Pons (tissue), 1 donor: ENCODE results near the gene RNF103.
A peak's percentile ranks its signal among the peaks of the same experiment; 100 is the strongest.
"Not testable (repeated sequence)": the region's sequence is repeated elsewhere in the genome, so short reads cannot be mapped to it uniquely, and the experiment has no call there.

ENCODE experiments used
- DNase-seq: peaks from one replicate; pipeline ENCODE4 v3.0.0-alpha.2; 2016; ENCODE audit warnings: low spot score

The RNF103 gene, protein sequence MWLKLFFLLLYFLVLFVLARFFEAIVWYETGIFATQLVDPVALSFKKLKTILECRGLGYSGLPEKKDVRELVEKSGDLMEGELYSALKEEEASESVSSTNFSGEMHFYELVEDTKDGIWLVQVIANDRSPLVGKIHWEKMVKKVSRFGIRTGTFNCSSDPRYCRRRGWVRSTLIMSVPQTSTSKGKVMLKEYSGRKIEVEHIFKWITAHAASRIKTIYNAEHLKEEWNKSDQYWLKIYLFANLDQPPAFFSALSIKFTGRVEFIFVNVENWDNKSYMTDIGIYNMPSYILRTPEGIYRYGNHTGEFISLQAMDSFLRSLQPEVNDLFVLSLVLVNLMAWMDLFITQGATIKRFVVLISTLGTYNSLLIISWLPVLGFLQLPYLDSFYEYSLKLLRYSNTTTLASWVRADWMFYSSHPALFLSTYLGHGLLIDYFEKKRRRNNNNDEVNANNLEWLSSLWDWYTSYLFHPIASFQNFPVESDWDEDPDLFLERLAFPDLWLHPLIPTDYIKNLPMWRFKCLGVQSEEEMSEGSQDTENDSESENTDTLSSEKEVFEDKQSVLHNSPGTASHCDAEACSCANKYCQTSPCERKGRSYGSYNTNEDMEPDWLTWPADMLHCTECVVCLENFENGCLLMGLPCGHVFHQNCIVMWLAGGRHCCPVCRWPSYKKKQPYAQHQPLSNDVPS

DNA sequence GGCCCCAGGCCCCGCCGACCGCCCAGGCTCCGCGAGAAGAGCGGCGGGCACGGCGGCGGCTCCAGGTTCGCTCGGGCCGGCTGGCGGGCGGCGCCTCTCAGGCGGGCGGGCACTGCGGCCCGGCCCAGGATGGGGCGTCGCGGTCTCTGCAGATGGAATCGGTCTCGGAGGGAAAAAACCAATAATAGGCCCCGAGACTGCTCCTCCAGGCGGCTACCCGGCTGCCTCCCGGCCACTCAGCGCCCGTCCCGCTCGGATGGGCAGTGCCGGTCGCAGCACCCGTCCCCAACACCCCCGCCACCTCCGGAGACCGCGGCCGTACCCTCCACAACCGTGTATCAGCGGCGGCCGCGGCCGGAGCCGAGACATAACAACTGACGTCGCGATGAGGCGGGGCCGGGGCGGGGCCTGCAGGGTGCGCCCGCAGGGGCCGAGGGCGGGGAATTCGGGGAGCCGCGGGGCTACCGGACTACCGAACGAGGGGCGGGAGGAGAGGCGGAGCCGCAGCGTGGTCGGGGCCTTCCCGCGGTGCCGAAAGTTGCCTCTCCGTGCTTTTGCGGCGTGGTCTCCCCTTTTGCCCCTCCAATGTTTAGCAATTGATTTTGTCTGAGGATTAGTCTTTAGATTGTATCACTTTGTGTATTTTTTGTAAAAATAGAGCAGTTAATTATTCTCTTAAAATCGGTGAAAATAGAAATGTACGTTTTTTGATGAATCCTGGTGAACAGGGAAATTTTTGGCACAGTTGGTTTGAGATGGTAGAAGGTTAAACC, at the start of gene RNF103:
RNF103 (minus strand) TSS at position 372 of the 773 bp plus-strand sequence. CDS start 979 bp downstream, outside the sequence.
- DNase-seq, result peak; percentile 95

DNA sequence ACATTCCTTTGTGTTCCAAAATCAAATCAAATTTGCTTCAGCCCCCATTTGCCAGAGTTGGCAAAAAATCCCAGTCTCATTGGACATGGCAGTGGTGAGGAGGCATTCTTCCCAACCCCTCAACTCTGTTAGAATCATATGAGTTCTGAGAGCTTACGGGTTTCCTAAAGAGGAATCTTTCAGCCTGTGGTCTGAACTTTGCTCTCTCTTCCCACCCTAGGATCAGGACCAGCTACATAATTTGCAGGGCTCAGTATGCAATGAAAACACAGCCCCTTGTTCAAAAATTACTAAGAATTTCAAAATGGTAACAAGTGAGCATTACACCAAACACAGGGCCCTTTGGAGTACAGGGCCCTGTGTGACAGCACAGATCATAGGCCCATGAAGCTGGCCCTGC, 49.3 kb upstream of the RNF103 start:
- DNase-seq, result no peak

- DNase-seq, result no peak
Observed at GRCh38 chr2:86672027-86672545, 48.4 kb upstream of the RNF103 start.

DNA sequence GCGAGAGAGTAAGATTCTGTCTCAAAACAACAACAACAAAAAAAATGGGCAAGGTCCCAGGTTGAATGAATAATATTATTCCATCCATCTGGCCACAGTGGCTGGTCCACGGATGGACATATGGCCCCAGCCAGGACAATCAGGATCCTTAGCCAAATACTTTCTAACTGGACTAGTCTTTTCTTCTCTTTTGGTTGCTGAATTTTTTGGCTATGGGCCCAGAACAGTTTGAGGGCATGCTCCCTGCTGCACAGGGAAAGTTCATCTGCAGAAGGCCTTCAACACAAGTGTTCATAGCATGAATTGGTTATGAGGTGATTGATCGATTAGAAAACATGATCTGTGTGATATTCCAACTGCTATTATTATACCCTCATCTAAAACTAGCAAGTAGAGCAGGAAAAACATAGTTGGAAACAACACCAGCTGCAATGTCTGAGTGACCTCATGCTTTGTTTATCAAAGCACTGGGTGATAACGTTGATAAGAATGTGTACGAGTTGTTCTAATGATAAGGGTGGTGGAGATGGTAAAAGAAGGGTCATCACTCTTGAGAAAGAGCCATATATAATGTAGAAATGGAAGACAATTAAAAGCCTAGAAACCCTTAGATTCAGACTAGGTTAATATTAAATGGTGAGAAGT, 47.8 kb upstream of the RNF103 start:
- peak; percentile 4 for DNase-seq

- DNase-seq, result not testable (repeated sequence)
Observed at GRCh38 chr2:86669323-86669722, 45.7 kb upstream of the RNF103 start.

GRCh38 chr2:86661333-86661732, 37.7 kb upstream of the RNF103 start:
- no peak for DNase-seq

DNA sequence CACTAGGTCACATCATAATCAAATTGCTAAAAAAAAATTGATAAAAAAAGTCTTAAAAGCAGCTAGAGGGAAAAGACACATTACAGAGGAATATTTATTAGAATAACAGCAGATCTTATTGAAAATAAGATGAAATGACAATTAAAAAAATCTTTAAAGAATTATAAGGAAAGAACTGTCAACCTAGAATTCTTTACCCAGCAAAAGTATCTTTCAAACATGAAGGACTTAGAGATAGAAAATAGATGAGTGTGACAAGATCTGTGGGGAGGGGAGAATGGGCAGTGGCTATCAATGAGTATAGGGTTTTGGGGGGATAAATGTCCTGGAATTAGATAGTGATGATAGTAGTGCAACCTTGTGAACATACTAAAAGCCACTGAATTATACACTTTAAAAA, 26.5 kb upstream of the RNF103 start:
- DNase-seq, result no peak

DNA sequence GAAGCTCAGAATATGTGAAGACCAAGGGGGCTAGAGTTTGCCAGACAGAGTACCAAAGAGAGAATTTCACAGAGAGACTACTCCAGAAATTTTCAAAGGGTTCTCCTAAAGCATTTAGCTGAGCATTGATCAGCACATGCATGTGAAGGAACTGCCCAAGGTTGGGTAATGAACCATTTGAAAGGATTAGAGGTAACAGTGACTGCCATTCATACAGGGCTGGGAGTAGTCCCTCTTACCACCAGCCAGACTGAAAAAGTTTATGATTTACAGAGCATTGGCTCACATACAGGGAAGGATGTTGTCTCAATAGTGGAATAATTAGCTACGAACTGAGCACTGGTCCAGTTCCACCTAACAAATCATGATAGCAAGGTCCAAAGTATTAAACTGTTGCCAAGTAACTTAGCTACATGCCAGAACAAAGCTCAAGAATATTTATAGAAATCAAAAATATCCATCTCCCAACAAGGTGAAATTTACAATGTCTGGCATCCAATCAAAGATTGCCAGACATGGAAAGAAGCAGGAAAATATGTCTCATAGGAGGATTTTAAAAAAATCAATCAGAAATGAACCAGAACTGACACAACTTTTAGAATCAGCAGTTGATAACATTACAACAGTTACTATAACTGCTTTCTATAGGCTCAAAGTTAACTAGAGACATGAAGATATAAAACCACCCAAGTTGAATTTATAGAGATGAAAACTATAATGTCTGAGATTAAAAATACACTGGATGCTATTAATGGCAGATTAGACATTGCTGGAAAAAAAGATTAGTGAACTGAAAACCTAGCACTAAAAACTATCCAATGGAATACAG, 25.7 kb upstream of the RNF103 start:
- no peak for DNase-seq

- DNase-seq, result no peak
Observed at GRCh38 chr2:86648681-86649080, 25.0 kb upstream of the RNF103 start.

GRCh38 chr2:86646865-86647264, 23.2 kb upstream of the RNF103 start:
- no peak for DNase-seq

- DNase-seq, result no peak
Observed at GRCh38 chr2:86646329-86646728, 22.7 kb upstream of the RNF103 start.

GRCh38 chr2:86645752-86646151, 22.1 kb upstream of the RNF103 start:
- no peak for DNase-seq

DNA sequence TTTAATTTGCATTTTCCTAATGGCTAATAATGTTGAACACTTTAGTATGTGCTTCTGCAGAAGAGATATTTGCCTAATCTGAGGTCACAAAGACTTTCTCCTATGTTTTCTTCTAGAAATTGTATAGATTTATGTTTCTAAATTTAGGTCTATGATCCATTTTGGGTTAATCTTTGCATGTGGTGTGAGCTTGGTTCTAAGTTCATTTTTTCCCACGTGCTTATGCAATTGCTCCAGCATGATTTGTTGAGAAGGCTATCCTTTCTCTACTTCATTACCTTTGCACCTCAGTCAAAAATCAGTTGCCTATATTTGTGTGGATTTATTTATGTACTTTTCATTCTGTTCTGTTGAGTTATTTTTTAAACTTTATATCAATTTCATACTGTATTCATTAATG, 15.0 kb upstream of the RNF103 start:
- no peak for DNase-seq

GRCh38 chr2:86636842-86637241, 13.2 kb upstream of the RNF103 start:
- DNase-seq, result no peak

- no peak for DNase-seq
Observed at GRCh38 chr2:86634352-86634751, 10.7 kb upstream of the RNF103 start.

GRCh38 chr2:86633155-86633651, 9.5 kb upstream of the RNF103 start:
- DNase-seq, result no peak

DNA sequence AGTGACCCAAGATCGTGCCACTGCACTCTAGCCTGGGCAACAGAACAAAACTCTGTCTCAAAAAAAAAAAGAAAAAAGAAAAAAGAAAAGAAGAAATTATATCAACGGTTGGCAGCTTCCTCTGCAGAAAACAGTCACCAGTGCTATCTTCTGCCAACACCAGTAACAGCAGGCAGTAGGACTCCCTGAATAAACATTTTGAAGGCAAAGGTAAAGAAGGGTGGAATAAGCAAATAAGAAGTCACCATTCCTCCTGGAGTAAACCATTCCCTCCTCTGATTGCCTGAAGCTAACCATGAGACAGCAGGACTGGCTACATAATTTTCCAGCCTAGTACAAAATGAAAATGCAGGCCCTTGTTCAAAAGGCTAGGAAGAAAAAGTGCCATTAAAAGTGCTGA, 9.0 kb upstream of the RNF103 start:
- no peak for DNase-seq

DNA sequence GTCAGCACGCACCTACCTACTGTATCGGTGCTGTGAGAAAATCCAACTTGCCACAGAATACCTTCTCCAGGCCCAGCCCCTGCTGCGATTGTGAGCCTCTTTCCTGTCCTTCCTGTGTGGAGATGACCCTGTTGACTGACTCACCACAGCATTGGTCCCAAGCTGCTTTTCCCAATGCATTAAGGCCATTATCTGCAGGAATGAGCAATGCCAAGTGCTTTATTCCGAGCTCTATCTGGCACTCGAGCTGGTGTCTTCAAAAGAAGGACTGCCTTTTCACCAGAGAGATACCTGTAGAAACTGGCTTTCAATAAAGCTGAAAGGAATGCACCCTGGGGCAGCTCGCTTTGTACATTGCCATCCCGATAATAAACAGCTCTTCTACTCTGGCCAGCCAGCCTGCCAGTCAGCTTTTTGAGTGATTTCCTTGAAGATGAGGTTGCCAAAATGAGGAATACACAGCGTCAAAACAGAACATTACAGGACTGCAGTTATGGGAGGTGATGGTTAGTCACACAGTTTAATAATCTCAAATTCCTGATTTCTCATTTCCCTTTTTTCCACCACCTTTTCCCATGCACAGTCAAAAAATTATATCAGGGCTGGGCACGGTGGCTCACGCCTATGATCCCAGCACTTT, 8.3 kb upstream of the RNF103 start:
- DNase-seq, result no peak

GRCh38 chr2:86628091-86628522, 4.4 kb upstream of the RNF103 start:
- no peak for DNase-seq

DNA sequence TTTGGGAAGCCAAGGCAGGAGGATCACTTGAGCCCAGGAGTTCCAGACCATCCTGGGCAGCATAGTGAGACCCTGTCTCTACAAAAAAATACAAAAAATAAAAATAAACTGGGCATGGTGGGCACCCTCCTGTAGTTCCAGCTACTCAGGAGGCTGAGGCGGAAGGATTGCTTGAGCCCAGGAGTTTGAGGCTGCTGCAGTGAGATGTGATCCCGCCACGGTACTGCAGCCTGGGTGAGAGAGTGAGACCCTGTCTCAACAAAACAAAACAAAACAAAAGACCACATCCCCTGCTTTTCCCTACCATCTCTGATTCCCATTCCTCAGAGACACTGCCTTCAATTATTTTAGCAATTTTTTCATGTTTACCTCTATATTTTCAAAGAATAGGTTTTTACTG, 3.9 kb upstream of the RNF103 start:
- DNase-seq, result no peak
